Body of pancreas (tissue), 4 donors: Measurements from ENCODE around the gene ZSCAN31. TPM values are rescaled to one million over a fixed set of nuclear protein-coding genes. Genes with fewer than 3 reads are reported as not detected.

Experiments
- ATAC-seq: fragments of 150-250 bp; one replicate; pipeline ENCODE4 v1.9.1; 2016
- DNase-seq, 4 donors: peaks; one replicate each; pipeline ENCODE4 v3.0.0-alpha.2; 2019
- H3K27ac ChIP-seq, 4 donors: fragments of 200-600 bp; sonication (generic); 1 replicate in 3 of 4; 2 replicates in 1 of 4; pipeline versions ENCODE4 v1.5.1 to v1.6.1; 2016 to 2019; ENCODE audit warnings: mild to moderate bottlenecking in 1 of 4, mixed read lengths in 1 of 4, moderate library complexity in 1 of 4
- H3K27me3 ChIP-seq, 2 donors: fragments of 200-600 bp; sonication (generic); one replicate each; pipeline ENCODE4 v1.6.0; 2016; ENCODE audit warnings: mild to moderate bottlenecking in 1 of 2
- H3K36me3 ChIP-seq, 2 donors: fragments of 200-600 bp; sonication (generic); replicated peaks in 1 of 2; 2 replicates each; pipeline ENCODE4 v1.5.1; 2016; ENCODE audit warnings: low read depth in 2 of 2; ENCODE audit not compliant: insufficient read depth in 1 of 2
- H3K4me1 ChIP-seq: fragments of 200-600 bp; sonication (generic); one replicate; pipeline ENCODE4 v1.6.0; 2016
- H3K4me3 ChIP-seq, 2 donors: fragments of 200-600 bp; sonication (generic); 1 replicate in 1 of 2; 2 replicates in 1 of 2; pipeline ENCODE4 v1.5.1; 2016 to 2019
- H3K9me3 ChIP-seq, 3 donors: fragments of 200-600 bp; sonication (generic); 1 replicate in 2 of 3; 2 replicates in 1 of 3; pipeline ENCODE4 v1.5.1; 2016
- CTCF ChIP-seq, 7 experiments: fragments of 450-650 bp in 4 of 7; fragments of 200-600 bp in 3 of 7; sonication (generic) in 3 of 7; IDR thresholded peaks; one replicate each; pipeline ENCODE4 v1.5.1; 2016 to 2019; ENCODE audit warnings: antibody characterized with exemption in 7 of 7
- POLR2A ChIP-seq, 3 donors: fragments of 450-650 bp; IDR thresholded peaks; one replicate each; pipeline ENCODE4 v1.6.1; 2016; ENCODE audit warnings: antibody characterized with exemption in 3 of 3, mild to moderate bottlenecking in 2 of 3
- WGBS, 2 donors: methylation state at CpG; one replicate each; pipeline ENCODE4 v1.1.5; 2017; 5-methylcytosine and 5-hydroxymethylcytosine counted together
- intact Hi-C: fragments of 100-400 bp; cut with DNase I; formaldehyde crosslinking; loops from one replicate; pipeline ENCODE4 v1.15.1; 2023
- total RNA-seq, 2 donors: library from RNA; depleted of rRNA; stranded (reverse); fragments of >200 nt; gene quantifications; one replicate each; pipeline ENCODE4 v1.1.0, GENCODE V29; 2016

The ZSCAN31 gene
- total RNA-seq, 2 donors from 2014 or later, result 14.0 to 26.4 TPM

- ATAC-seq (peak; percentile 7), DNase-seq (peak in 1 of 4 donors; percentile 14)
- no peaks in the 10 kb centered on the region for H3K36me3 ChIP-seq
- intact Hi-C loops, result loop anchor here (10.0 kb wide), 1 partner anchor 70 kb away; the partner anchor contains the start of gene ZSCAN26
- TF ChIP-seq CTCF (IDR thresholded peaks at IDR 0.05) (peak in 1 of 7 experiments; percentile 9), POLR2A (IDR thresholded peaks at IDR 0.05) (no peak)
- peak overlapping the region in 1 of 2 donors; percentile 48 for H3K4me3 ChIP-seq
- H3K9me3 ChIP-seq, result no peaks in the 10 kb centered on the region
- WGBS, 2 donors, result 24 to 34% methylated on average over 12 of the region's 12 CpGs
- H3K4me1 ChIP-seq, result peaks cover 18% of the 10 kb centered on the region
- no peaks in the 10 kb centered on the region for H3K27me3 ChIP-seq
- peak overlapping the region; percentile 93 to 99 (median 96) for H3K27ac ChIP-seq
These were observed 846 bp downstream of the ZSCAN31 start for GRCh38 chr6:28335040-28335563.

- Histone ChIP-seq H3K27me3 (no peaks in the 10 kb centered on the region), H3K4me3 (no peak overlapping the region), H3K4me1 (peaks cover 18% of the 10 kb centered on the region), H3K27ac (peak overlapping the region in 3 of 4 donors; percentile 94 to 99 (median 99)), H3K9me3 (no peaks in the 10 kb centered on the region), H3K36me3 (no peaks in the 10 kb centered on the region)
- 81 to 82% methylated on average over 7 of the region's 7 CpGs for WGBS, 2 donors
- TF ChIP-seq CTCF (IDR thresholded peaks at IDR 0.05), result no peak
- no peak for TF ChIP-seq POLR2A (IDR thresholded peaks at IDR 0.05)
- ATAC-seq (no peak), DNase-seq (no peak)
- intact Hi-C loops, result loop anchor here (10.0 kb wide), 1 partner anchor 70 kb away; the partner anchor contains the start of gene ZSCAN26
These were observed 1.5 kb downstream of the ZSCAN31 start for GRCh38 chr6:28334286-28335039.

- Histone ChIP-seq H3K9me3 (no peaks in the 10 kb centered on the region), H3K4me3 (no peak overlapping the region), H3K27me3 (no peaks in the 10 kb centered on the region), H3K4me1 (peaks cover 18% of the 10 kb centered on the region), H3K36me3 (no peaks in the 10 kb centered on the region), H3K27ac (no peak overlapping the region)
- no peak for ATAC-seq
- no peak for DNase-seq
- intact Hi-C loops, result loop anchor here (10.0 kb wide), 1 partner anchor 69 kb away; the partner anchor contains the start of gene ZSCAN26
- TF ChIP-seq POLR2A (IDR thresholded peaks at IDR 0.05), result no peak
- TF ChIP-seq CTCF (IDR thresholded peaks at IDR 0.05), result no peak
- 76 to 96% methylated on average over 1 of the region's 1 CpG for WGBS, 2 donors
These were observed 2.3 kb downstream of the ZSCAN31 start for GRCh38 chr6:28333599-28334018.

GRCh38 chr6:28333047-28333446 lies 2.9 kb downstream of the ZSCAN31 start:
- ATAC-seq (no peak), DNase-seq (no peak)
- 86 to 91% methylated on average over 2 of the region's 2 CpGs for WGBS, 2 donors
- Histone ChIP-seq H3K9me3 (no peaks in the 10 kb centered on the region), H3K27me3 (no peaks in the 10 kb centered on the region), H3K4me3 (no peak overlapping the region), H3K36me3 (no peaks in the 10 kb centered on the region), H3K4me1 (peaks cover 18% of the 10 kb centered on the region), H3K27ac (no peak overlapping the region)
- intact Hi-C loops, result loop anchor here (10.0 kb wide), 1 partner anchor 68 kb away; the partner anchor contains the start of gene ZSCAN26
- TF ChIP-seq CTCF (IDR thresholded peaks at IDR 0.05) (no peak), POLR2A (IDR thresholded peaks at IDR 0.05) (no peak)
